ENCODE results near the gene ZRANB3.

- TF ChIP-seq EZH2 (IDR thresholded peaks at IDR 0.05; ENCODE audit: low read length) (no peak), CTCF (optimal IDR thresholded peaks at IDR 0.05 in 1 of 3, IDR thresholded peaks at IDR 0.05 in 1 of 3, conservative IDR thresholded peaks at IDR 0.05 in 1 of 3; ENCODE audit: extremely low read depth in 1 of 3, insufficient read depth in 2 of 3, low read length in 3 of 3) (no peak)
These were observed 435.4 kb downstream of the ZRANB3 start for GRCh38 chr2:135095591-135095990.
